ENCODE measurements around the gene NEO1. TPM values are rescaled to one million over a fixed set of nuclear protein-coding genes. Genes with fewer than 3 reads are reported as not detected.

Gene NEO1
- total RNA-seq, 1 experiment from 2014 or later = 41.8 TPM

DNA sequence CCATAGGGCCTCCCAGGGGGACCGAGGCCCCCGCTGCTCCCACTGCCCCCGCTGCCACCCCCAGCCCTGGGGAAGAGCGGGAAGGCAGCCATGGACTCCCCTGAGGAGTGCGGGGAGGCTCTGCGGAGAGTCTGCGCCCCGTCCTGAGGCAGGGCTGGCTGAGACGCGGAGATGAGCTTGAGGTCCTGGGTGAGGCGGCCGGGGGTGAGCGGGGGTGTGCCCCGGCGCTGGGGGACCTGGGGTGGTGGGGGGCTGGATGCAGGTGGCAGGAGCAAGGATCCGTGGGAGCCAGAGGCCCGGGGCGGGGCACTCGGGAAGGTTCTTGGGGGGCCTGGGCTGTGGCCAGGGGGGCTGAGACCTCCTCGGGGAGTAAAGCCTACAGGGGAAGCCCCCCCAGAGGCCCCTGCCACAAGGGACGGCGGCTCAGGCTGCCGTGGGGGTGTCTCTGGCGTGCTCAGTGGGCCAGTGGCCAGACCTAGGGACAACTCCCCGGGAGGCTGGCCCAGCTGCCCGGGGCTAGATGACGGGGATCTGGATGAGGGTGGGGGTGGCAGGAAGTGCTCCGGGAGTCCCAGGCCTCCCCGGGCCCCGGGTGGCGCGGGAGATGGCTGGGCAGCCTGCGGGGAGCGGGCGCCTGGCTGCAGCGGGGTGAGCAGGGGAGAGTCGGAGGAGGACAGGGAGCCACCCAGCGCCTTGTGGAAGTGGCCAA, 270.6 kb downstream of the NEO1 start:
- H3K4me3 Mint-ChIP-seq = no peak overlapping the region
- no peak overlapping the region for H3K14ac ChIP-seq (ENCODE audit: insufficient read depth, low read length)
- H2BK20ac ChIP-seq (ENCODE audit: low read depth, low read length, poor library complexity, severe bottlenecking) = no peak overlapping the region
- H2BK5ac ChIP-seq (ENCODE audit: insufficient read length, low read length) = no peak overlapping the region
- no peaks in the 10 kb centered on the region; the same call in 1 of the 2 replicates for H3K27me3 Mint-ChIP-seq (ENCODE audit: low read depth)
- no peaks in the 10 kb centered on the region for H3K9me3 Mint-ChIP-seq
- no peak overlapping the region for H3K9ac ChIP-seq (ENCODE audit: extremely low read depth, insufficient read length, low read length)
- H3K4me1 Mint-ChIP-seq = peaks cover 11 to 15% of the 10 kb centered on the region in 2 experiments
- no peak for DNase-seq
- H3K9me3 ChIP-seq (ENCODE audit: control insufficient read depth, low read depth, low read length) = no peaks in the 10 kb centered on the region
- H3K23me2 ChIP-seq (ENCODE audit: insufficient read length, low read depth, low read length, poor library complexity, severe bottlenecking) = peaks cover 3% of the 10 kb centered on the region
- H3K36me3 Mint-ChIP-seq (ENCODE audit: insufficient read depth in 1 of 3, low read depth in 3 of 3) = peaks cover 4 to 25% (median 17%) of the 10 kb centered on the region in 3 experiments; a peak in 6 of 7 replicates
- no CpG with 5 or more reads among the region's 38 CpGs for WGBS (ENCODE audit: extremely low coverage, insufficient read length, low lambda C conversion rate)
- no peak overlapping the region for H2AFZ ChIP-seq (ENCODE audit: low read length)
- no peak overlapping the region for H3K27ac Mint-ChIP-seq
- H3T11ph ChIP-seq (ENCODE audit: low read length) = no peak overlapping the region
- H3K27me3 ChIP-seq (ENCODE audit: insufficient read depth, low read length) = no peaks in the 10 kb centered on the region
- H2BK120ac ChIP-seq (ENCODE audit: low read depth, low read length, poor library complexity, severe bottlenecking) = no peak overlapping the region
- H3K56ac ChIP-seq (ENCODE audit: insufficient read length, low read depth, low read length) = no peak overlapping the region
- H3K79me1 ChIP-seq (ENCODE audit: insufficient read depth, low read depth, low read length, poor library complexity, severe bottlenecking) = no peaks in the 10 kb centered on the region
- H3K4me2 ChIP-seq (ENCODE audit: insufficient read depth, insufficient read length, low read length) = no peak overlapping the region
- no peak overlapping the region for H4K8ac ChIP-seq (replicated peaks; ENCODE audit: insufficient read length, low read depth, low read length)
- H3K79me2 ChIP-seq (ENCODE audit: insufficient read depth, low read length) = no peaks in the 10 kb centered on the region
- no peak overlapping the region for H3K4ac ChIP-seq (ENCODE audit: low read depth, low read length)
- peaks cover 3% of the 10 kb centered on the region for H4K20me1 ChIP-seq (ENCODE audit: control insufficient read depth, insufficient read depth, insufficient read length)
- H2BK15ac ChIP-seq (ENCODE audit: low read depth, low read length) = no peak overlapping the region
- H2AK5ac ChIP-seq (ENCODE audit: insufficient read length, low read length) = no peak overlapping the region
- no peak overlapping the region for H3K18ac ChIP-seq (ENCODE audit: insufficient read length, low read depth, low read length)
- H3K4me1 ChIP-seq (ENCODE audit: insufficient read depth, low read length) = no peaks in the 10 kb centered on the region
- no peak overlapping the region for H4K5ac ChIP-seq (ENCODE audit: insufficient read length, low read depth, low read length)
- no peak overlapping the region for H3K23ac ChIP-seq (ENCODE audit: insufficient read length, low read depth, low read length)
- TF ChIP-seq, protein P1, sequence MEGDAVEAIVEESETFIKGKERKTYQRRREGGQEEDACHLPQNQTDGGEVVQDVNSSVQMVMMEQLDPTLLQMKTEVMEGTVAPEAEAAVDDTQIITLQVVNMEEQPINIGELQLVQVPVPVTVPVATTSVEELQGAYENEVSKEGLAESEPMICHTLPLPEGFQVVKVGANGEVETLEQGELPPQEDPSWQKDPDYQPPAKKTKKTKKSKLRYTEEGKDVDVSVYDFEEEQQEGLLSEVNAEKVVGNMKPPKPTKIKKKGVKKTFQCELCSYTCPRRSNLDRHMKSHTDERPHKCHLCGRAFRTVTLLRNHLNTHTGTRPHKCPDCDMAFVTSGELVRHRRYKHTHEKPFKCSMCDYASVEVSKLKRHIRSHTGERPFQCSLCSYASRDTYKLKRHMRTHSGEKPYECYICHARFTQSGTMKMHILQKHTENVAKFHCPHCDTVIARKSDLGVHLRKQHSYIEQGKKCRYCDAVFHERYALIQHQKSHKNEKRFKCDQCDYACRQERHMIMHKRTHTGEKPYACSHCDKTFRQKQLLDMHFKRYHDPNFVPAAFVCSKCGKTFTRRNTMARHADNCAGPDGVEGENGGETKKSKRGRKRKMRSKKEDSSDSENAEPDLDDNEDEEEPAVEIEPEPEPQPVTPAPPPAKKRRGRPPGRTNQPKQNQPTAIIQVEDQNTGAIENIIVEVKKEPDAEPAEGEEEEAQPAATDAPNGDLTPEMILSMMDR (conservative IDR thresholded peaks at IDR 0.05) = no peak
- H3K27ac ChIP-seq (ENCODE audit: insufficient read length, low read depth, low read length) = no peak overlapping the region
- no peak overlapping the region for H2BK12ac ChIP-seq (ENCODE audit: insufficient read length, low read depth, low read length)
- H4K91ac ChIP-seq (ENCODE audit: insufficient read length, low read depth, low read length) = no peak overlapping the region

Data from H9 (cell line).